ENCODE measurements around the gene KCNJ10.

KCNJ10 gene

DNA sequence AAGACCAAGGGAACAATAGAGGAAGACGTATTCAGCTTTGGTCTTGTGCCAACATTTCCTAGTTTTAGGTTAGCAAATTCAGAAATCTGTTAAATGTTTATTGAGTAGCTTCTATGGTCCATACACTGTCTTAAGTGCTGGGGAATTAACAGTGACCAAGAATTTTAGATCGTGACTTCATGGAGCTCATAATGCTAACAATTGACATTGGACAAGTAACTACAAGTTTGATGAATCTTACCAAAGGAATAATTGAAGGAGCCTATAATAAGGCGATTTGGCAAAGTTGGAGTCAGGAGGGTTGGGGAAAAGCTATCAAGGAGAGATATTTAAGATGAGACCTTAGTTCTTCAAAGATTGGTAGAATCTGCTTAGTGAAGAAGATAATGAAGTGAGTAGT is 114.5 kb downstream of the KCNJ10 start:
- DNase-seq: no peak

DNA sequence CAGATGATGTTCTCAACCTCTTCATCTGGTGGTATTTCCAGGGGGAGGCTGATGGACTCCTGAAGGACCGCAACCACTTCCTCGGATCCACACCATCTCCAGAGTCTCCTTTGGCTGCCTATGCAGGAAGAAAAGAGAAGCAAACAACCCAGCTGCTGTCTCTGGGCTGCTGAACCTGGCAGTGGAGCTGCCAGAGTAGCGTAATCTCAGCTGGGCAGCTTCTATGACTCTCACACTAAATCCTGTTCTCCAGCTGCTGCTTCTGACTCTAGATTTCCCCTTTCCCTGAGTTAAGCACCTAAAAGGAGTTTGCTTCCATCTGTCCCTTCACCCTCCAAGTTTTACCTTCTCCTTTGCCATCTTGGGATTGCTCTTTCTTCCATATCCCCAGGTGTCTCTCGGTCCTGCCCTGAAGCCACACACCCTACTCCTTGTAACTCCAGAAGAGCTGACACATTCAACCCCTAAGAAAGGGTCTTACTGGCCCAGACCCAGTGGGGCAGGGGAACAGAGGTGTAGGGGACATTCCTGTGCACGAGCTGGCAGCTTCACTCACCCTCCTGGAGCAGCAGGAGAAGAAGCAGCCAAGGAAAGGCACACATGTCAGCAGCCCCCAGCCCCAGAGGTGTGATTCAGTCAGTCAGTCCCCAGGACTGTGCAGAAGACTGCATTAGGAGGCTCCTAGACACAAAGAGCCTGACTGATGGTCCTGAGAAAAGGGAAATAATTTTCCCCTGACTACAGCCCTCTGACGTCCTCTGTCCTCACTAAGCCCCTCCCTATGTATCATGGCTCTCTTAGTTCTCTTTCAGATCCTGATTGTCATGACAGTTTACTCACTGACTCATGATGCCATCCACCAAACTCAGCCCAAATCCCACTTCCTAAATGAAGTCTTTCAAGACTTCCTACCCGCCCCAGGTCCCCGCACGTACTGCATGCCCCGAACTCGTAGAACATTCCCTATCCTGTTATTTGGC is 116.1 kb downstream of the KCNJ10 start, which contains the start of gene SLAMF9:
SLAMF9 (minus strand) TSS at position 702 of the 980 bp plus-strand sequence; CDS start at position 602, 100 bp downstream.
- no peak for DNase-seq

DNA sequence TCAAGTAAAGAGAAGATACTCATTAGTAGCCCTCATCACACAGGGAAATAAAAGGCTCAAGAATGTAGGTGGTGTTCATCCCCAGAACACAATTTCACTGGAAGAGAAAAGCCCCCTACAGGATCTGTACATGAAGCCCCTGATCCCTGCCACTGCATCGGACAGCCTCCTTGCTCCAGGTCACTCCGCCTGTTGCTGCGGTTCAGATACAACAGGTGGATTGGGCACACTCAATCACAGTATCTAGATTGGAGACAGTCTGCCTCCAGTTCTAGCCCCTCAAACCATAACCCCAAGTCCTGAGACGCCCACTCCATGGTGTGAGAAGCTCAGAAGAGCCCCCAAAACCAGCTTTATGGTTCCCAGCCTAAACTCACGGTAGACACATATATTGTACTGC is 117.0 kb downstream of the KCNJ10 start:
- DNase-seq: no peak

DNA sequence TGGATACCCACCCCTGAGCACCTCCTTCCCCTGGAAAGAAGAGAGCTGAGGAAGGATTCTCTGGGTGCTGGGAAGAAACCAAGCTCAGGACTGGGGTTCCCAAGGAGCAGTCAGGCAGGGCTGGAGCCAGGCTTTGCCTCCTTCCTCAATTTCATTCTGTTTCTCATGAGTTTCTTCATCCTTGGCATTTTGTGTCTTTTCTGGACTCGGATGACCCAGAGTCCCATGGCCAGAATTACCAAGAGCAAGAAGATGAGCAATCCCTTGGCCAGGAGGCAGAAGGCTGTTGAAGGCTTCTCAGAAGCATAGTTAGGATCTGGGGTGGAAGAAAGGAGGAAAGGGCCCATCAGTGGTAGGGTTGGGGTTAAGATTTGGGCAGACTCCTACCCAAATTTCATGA is 118.4 kb downstream of the KCNJ10 start:
- no peak for DNase-seq

DNA sequence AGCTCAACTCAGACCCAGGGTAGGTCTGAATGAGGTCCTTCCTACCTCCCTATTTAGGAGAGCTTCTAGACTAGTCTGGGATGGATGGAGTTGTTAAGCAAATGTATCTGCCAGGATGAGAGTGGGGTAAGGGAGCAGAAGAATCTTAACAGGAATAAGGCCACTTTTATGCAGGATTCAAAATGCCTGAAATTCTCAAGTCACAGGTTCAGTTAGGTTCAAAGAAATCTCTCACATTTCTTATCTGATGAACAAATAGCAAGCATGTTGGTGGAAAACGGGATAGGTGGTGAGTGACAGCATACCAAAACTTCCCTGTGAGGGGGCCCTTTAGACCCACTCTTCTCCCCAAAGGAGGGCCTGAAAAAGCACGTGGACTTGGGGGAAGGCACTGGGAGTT is 118.9 kb downstream of the KCNJ10 start:
- DNase-seq: no peak

DNA sequence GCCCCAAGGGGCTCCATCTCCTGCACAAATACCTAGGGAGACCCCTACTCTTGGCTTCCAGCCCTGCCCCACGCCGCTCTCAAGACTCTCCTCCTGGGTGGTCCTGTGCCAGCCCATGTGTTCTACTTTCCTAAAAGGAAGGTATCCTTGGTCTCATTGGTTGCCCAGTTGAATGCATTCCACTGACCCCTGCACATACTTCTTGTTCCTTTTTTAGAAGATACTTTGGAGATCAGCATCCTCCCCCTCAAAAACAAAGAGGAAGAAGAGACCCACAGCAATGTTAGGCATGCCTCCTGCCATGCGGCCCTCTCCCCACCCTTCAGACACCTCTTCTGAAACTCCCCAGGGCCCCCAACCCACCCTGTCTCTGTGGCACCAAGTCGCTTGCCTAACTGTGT is 120.0 kb downstream of the KCNJ10 start:
- DNase-seq: no peak

DNA sequence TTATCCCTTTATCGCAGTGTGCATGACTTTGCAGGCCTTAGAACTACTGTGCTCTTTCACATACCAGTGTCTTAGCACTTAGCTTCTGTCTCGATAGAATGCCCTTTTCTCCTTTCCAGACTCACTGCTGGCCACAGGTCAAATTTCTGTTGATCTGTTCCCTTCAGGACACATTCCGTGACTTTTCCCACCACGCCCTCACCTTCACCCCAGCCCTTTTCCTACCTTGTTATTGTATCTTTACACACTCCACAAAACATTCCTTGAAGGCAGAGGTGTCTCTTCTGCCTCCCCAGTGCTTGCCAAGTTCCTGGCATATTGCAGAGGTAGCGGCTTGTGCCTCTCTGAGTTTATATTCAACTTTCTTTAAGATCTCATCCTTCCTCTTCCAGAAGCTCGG is 120.8 kb downstream of the KCNJ10 start:
- DNase-seq: no peak
